HepG2 (cell line): ENCODE measurements around the gene RPUSD4. TPM values are rescaled to one million over a fixed set of nuclear protein-coding genes. Genes with fewer than 3 reads are reported as not detected.

Experiments used
- ATAC-seq: fragments of 200-7000 bp; cut with Tn5 transposase; 3 replicates; pipeline ENCODE4 v1.9.1; 2020; ENCODE audit warnings: mild to moderate bottlenecking, moderate library complexity
- BruUV-seq: library from RNA; stranded (reverse); fragments of 400-500 nt; replicated peaks from 2 replicates; lab custom pipeline; 2021; lab: Mats Ljungman, UMichigan
- CTCF ChIA-PET: fragments of 300-600 bp; formaldehyde crosslinking; extraction: SDS; loops from one replicate; lab custom pipeline; 2021; ENCODE audit warnings: low total read pairs, inconsistent platforms, low intra/inter-chr PET ratio; lab: Yijun Ruan, JAX
- POLR2A ChIA-PET: fragments of 350-600 bp; sonication (Branson Sonifier 250); formaldehyde crosslinking; loops from one replicate; lab custom pipeline; 2020; ENCODE audit warnings: antibody characterized with exemption, inconsistent platforms; lab: Yijun Ruan, JAX
- DNase-seq: peaks from one replicate; pipeline ENCODE4 v3.0.0-alpha.2; 2015; ENCODE audit warnings: low spot score
- FAIRE-seq: peaks from 3 replicates; lab custom pipeline; 2011; peaks lifted over from hg19 to GRCh38; lab: Jason Lieb, UNC
- H2AFZ ChIP-seq: one replicate; pipeline ENCODE4 v1.6.1; 2011; ENCODE audit warnings: low read length, inconsistent platforms
- H3K27ac ChIP-seq: fragments of 300-600 bp; 3 replicates; pipeline ENCODE4 v1.8.0; 2011; ENCODE audit warnings: mixed run types, mild to moderate bottlenecking, mixed read lengths, low read length, inconsistent platforms; ENCODE audit not compliant: insufficient read depth; ENCODE audit errors: extremely low read length
- H3K27me3 ChIP-seq, 2 experiments: fragments of 200-600 bp in 1 of 2; 2 replicates in 1 of 2; 3 replicates in 1 of 2; pipeline versions ENCODE4 v1.6.0 to v1.8.0; 2011; ENCODE audit warnings: low read length in 2 of 2, mild to moderate bottlenecking in 2 of 2, moderate library complexity in 2 of 2, inconsistent platforms in 1 of 2; ENCODE audit not compliant: insufficient read depth in 2 of 2, control insufficient read depth in 1 of 2
- H3K36me3 ChIP-seq, 2 experiments: fragments of 200-600 bp in 1 of 2; replicated peaks in 1 of 2; 2 replicates in 1 of 2; 3 replicates in 1 of 2; pipeline versions ENCODE4 v1.5.1 to v1.8.0; 2011; ENCODE audit warnings: low read length in 2 of 2, inconsistent platforms in 1 of 2; ENCODE audit not compliant: insufficient read depth in 2 of 2, control insufficient read depth in 1 of 2
- H3K4me1 ChIP-seq: 2 replicates; pipeline ENCODE4 v1.5.1; 2012; ENCODE audit warnings: low read length, inconsistent platforms; ENCODE audit not compliant: insufficient read depth
- H3K4me2 ChIP-seq: 2 replicates; pipeline ENCODE4 v1.6.0; 2011; ENCODE audit warnings: low read depth, low read length, inconsistent platforms
- H3K4me3 ChIP-seq, 3 experiments: fragments of 200-600 bp in 1 of 3; sonication (generic), shearing (Covaris generic) in 1 of 3; replicated peaks in 1 of 3; 2 replicates each; pipeline ENCODE4 v1.5.1; 2011 to 2016; ENCODE audit warnings: low read length in 3 of 3, inconsistent platforms in 2 of 3, low read depth in 2 of 3, mild to moderate bottlenecking in 2 of 3, control low read depth in 1 of 3, mixed read lengths in 1 of 3; ENCODE audit not compliant: insufficient read depth in 1 of 3
- H3K79me2 ChIP-seq: one replicate; pipeline ENCODE4 v1.6.1; 2011; ENCODE audit warnings: low read length, inconsistent platforms; ENCODE audit not compliant: insufficient read depth
- H3K9ac ChIP-seq: 2 replicates; pipeline ENCODE4 v1.6.0; 2011; ENCODE audit warnings: mild to moderate bottlenecking, low read depth, low read length, inconsistent platforms; ENCODE audit not compliant: insufficient read depth
- H3K9me3 ChIP-seq: 2 replicates; pipeline ENCODE4 v1.5.1; 2012; ENCODE audit warnings: mild to moderate bottlenecking, low read length
- H4K20me1 ChIP-seq: 2 replicates; pipeline ENCODE4 v1.6.0; 2011; ENCODE audit warnings: inconsistent platforms, mild to moderate bottlenecking, low read length, moderate library complexity; ENCODE audit not compliant: insufficient read depth
- ARNT ChIP-seq: fragments of 450-650 bp; IDR thresholded peaks from 2 replicates; pipeline ENCODE4 v1.6.1; 2017
- DMAP1 ChIP-seq: IDR thresholded peaks from 2 replicates; pipeline ENCODE4 v1.6.1; 2016
- EED ChIP-seq: sonication (generic); formaldehyde crosslinking; IDR thresholded peaks from 2 replicates; pipeline ENCODE4 v1.5.0; 2020; ENCODE audit warnings: mild to moderate bottlenecking, missing genetic modification reagents
- FOXJ3 ChIP-seq: sonication (generic); formaldehyde crosslinking; IDR thresholded peaks from 2 replicates; pipeline ENCODE4 v1.4.0; 2020; ENCODE audit warnings: missing genetic modification reagents, mild to moderate bottlenecking, borderline replicate concordance
- NAIF1 ChIP-seq: sonication (generic); formaldehyde crosslinking; IDR thresholded peaks from 2 replicates; pipeline ENCODE4 v1.5.0; 2020; ENCODE audit warnings: mild to moderate bottlenecking, missing genetic modification reagents, borderline replicate concordance
- NFE2L2 ChIP-seq: fragments of 150-350 bp; IDR thresholded peaks from 2 replicates; pipeline ENCODE4 v1.6.1; 2014; ENCODE audit warnings: low read length
- NRL ChIP-seq: sonication (generic); formaldehyde crosslinking; IDR thresholded peaks from 2 replicates; pipeline ENCODE4 v1.5.0; 2020; ENCODE audit warnings: missing genetic modification reagents, mild to moderate bottlenecking, moderate library complexity, borderline replicate concordance
- PAWR ChIP-seq: sonication (generic); formaldehyde crosslinking; IDR thresholded peaks from 2 replicates; pipeline ENCODE4 v1.4.0; 2020; ENCODE audit warnings: missing genetic modification reagents, mild to moderate bottlenecking, borderline replicate concordance
- REL ChIP-seq: sonication (generic); formaldehyde crosslinking; conservative IDR thresholded peaks from 2 replicates; pipeline ENCODE4 v1.8.0; 2022; ENCODE audit warnings: mild to moderate bottlenecking, missing genetic modification reagents, moderate library complexity
- STAG1 ChIP-seq: sonication (generic); formaldehyde crosslinking; IDR thresholded peaks from 2 replicates; pipeline ENCODE4 v1.4.0; 2020; ENCODE audit warnings: missing genetic modification reagents
- TCF7 ChIP-seq: sonication (generic); IDR thresholded peaks from 2 replicates; pipeline ENCODE4 v1.6.1; 2016; ENCODE audit warnings: antibody characterized with exemption, low read depth
- ZNF205 ChIP-seq: IDR thresholded peaks from 2 replicates; pipeline ENCODE4 v1.6.1; 2018; ENCODE audit warnings: missing biosample characterization, missing genetic modification reagents
- ZNF333 ChIP-seq: sonication (generic); formaldehyde crosslinking; IDR thresholded peaks from 2 replicates; pipeline ENCODE4 v1.4.0; 2020; ENCODE audit warnings: mild to moderate bottlenecking, missing genetic modification reagents, borderline replicate concordance
- ZNF441 ChIP-seq: sonication (generic); formaldehyde crosslinking; IDR thresholded peaks from 2 replicates; pipeline ENCODE4 v1.7.0; 2021; ENCODE audit warnings: missing genetic modification reagents, borderline replicate concordance
- ZNF550 ChIP-seq: sonication (generic); formaldehyde crosslinking; IDR thresholded peaks from 2 replicates; pipeline ENCODE4 v1.4.0; 2020; ENCODE audit warnings: mild to moderate bottlenecking, missing genetic modification reagents, borderline replicate concordance
- ZNF678 ChIP-seq: sonication (generic); formaldehyde crosslinking; IDR thresholded peaks from 2 replicates; pipeline ENCODE4 v1.4.0; 2020; ENCODE audit warnings: mild to moderate bottlenecking, missing genetic modification reagents
- ZSCAN31 ChIP-seq: sonication (generic); formaldehyde crosslinking; IDR thresholded peaks from 2 replicates; pipeline ENCODE4 v1.5.0; 2020; ENCODE audit warnings: low read depth, mild to moderate bottlenecking, missing genetic modification reagents
- WGBS: methylation state at CpG from one replicate; pipeline ENCODE4 v1.1.6; 2017; ENCODE audit warnings: low lambda C conversion rate; 5-methylcytosine and 5-hydroxymethylcytosine counted together
- in situ Hi-C: cut with HindIII; loops from 2 replicates; pipeline ENCODE4 v1.10.0; 2017; ENCODE audit warnings: low pct_unique_long_range_greater_than_20kb; ENCODE audit not compliant: extremely low pct_ligation_motif_present
- intact Hi-C: fragments of 100-400 bp; cut with micrococcal nuclease; formaldehyde crosslinking; loops from one replicate; pipeline ENCODE4 v1.10.0; 2022; ENCODE audit not compliant: unreplicated experiment
- polyA plus RNA-seq, 8 experiments: library from polyadenylated mRNA; depleted of rRNA in 3 of 8; stranded (reverse) in 7 of 8; unstranded in 1 of 8; fragments of >200 nt; fragmentation: Illumina TruSeq in 4 of 8; extraction: Trizol in 4 of 8; gene quantifications; 2 replicates each; pipeline versions ENCODE4 v1.2.1 to v1.2.3, GENCODE V29; 2011 to 2016; ENCODE audit warnings: low read depth in 4 of 8, missing spikeins in 1 of 8, mixed read lengths in 1 of 8; ENCODE audit not compliant: insufficient read depth in 1 of 8
- total RNA-seq, 5 experiments: library from RNA; depleted of rRNA; stranded (reverse); fragments of >200 nt; fragmentation: Illumina TruSeq; extraction: Trizol; gene quantifications; 2 replicates each; pipeline ENCODE4 v1.2.3, GENCODE V29; 2016; ENCODE audit warnings: low read depth in 1 of 5
- TF ChIP-seq, protein P1 (sequence below): IDR thresholded peaks from 2 replicates; pipeline ENCODE4 v1.6.1; 2016; ENCODE audit warnings: missing compliant biosample characterization, missing genetic modification reagents, borderline replicate concordance
- TF ChIP-seq, protein P2 (sequence below): fragments of 450-650 bp; IDR thresholded peaks from 2 replicates; pipeline ENCODE4 v1.6.1; 2017
- TF ChIP-seq, protein P3 (sequence below): sonication (generic); formaldehyde crosslinking; IDR thresholded peaks from 2 replicates; pipeline ENCODE4 v1.9.0; 2021; ENCODE audit warnings: missing genetic modification reagents, borderline replicate concordance
- TF ChIP-seq, protein P4 (sequence below): sonication (generic); formaldehyde crosslinking; IDR thresholded peaks from 2 replicates; pipeline ENCODE4 v1.5.0; 2020; ENCODE audit warnings: missing genetic modification reagents

Gene RPUSD4
- total and polyA plus RNA-seq, 2 of the 13 experiments (the other 11 are each of a cell fraction or from before 2014, with no cell fraction given) = 45.0 to 52.9 TPM

- FAIRE-seq (no peak), ATAC-seq (peak; percentile 8)
- TF ChIP-seq REL (CRISPR knock-in tag) (0 out of 2 replicates have a peak, but pooled peaks have one; percentile 20), EED (CRISPR knock-in tag) (0 out of 2 replicates have a peak, but pooled peaks have one; percentile 10), PAWR (CRISPR knock-in tag) (no peak), ZNF678 (CRISPR knock-in tag) (no peak), ZNF205 (CRISPR knock-in tag) (no peak), ZNF441 (CRISPR knock-in tag) (no peak), ZSCAN31 (CRISPR knock-in tag) (no peak), DMAP1 (CRISPR knock-in tag) (no peak), TCF7 (no peak), NRL (CRISPR knock-in tag) (no peak), ZNF333 (CRISPR knock-in tag) (no peak), NAIF1 (CRISPR knock-in tag) (0 out of 2 replicates have a peak, but pooled peaks have one; percentile 15), ARNT (no peak), FOXJ3 (no peak), ZNF550 (no peak), STAG1 (CRISPR knock-in tag) (no peak), NFE2L2 (no peak)
- TF ChIP-seq, protein P1, sequence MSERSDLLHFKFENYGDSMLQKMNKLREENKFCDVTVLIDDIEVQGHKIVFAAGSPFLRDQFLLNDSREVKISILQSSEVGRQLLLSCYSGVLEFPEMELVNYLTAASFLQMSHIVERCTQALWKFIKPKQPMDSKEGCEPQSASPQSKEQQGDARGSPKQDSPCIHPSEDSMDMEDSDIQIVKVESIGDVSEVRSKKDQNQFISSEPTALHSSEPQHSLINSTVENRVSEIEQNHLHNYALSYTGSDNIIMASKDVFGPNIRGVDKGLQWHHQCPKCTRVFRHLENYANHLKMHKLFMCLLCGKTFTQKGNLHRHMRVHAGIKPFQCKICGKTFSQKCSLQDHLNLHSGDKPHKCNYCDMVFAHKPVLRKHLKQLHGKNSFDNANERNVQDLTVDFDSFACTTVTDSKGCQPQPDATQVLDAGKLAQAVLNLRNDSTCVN = no peak
- TF ChIP-seq, protein P2, sequence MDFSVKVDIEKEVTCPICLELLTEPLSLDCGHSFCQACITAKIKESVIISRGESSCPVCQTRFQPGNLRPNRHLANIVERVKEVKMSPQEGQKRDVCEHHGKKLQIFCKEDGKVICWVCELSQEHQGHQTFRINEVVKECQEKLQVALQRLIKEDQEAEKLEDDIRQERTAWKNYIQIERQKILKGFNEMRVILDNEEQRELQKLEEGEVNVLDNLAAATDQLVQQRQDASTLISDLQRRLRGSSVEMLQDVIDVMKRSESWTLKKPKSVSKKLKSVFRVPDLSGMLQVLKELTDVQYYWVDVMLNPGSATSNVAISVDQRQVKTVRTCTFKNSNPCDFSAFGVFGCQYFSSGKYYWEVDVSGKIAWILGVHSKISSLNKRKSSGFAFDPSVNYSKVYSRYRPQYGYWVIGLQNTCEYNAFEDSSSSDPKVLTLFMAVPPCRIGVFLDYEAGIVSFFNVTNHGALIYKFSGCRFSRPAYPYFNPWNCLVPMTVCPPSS = no peak
- TF ChIP-seq, protein P3, sequence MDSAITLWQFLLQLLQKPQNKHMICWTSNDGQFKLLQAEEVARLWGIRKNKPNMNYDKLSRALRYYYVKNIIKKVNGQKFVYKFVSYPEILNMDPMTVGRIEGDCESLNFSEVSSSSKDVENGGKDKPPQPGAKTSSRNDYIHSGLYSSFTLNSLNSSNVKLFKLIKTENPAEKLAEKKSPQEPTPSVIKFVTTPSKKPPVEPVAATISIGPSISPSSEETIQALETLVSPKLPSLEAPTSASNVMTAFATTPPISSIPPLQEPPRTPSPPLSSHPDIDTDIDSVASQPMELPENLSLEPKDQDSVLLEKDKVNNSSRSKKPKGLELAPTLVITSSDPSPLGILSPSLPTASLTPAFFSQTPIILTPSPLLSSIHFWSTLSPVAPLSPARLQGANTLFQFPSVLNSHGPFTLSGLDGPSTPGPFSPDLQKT = no peak
- TF ChIP-seq, protein P4, sequence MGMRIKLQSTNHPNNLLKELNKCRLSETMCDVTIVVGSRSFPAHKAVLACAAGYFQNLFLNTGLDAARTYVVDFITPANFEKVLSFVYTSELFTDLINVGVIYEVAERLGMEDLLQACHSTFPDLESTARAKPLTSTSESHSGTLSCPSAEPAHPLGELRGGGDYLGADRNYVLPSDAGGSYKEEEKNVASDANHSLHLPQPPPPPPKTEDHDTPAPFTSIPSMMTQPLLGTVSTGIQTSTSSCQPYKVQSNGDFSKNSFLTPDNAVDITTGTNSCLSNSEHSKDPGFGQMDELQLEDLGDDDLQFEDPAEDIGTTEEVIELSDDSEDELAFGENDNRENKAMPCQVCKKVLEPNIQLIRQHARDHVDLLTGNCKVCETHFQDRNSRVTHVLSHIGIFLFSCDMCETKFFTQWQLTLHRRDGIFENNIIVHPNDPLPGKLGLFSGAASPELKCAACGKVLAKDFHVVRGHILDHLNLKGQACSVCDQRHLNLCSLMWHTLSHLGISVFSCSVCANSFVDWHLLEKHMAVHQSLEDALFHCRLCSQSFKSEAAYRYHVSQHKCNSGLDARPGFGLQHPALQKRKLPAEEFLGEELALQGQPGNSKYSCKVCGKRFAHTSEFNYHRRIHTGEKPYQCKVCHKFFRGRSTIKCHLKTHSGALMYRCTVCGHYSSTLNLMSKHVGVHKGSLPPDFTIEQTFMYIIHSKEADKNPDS (CRISPR knock-in tag) = 0 out of 2 replicates have a peak, but pooled peaks have one; percentile 23
Observed at GRCh38 chr11:126210871-126211235, 597 bp downstream of the RPUSD4 start.

More at GRCh38 chr11:126210871-126211235, 597 bp downstream of the RPUSD4 start:
- peaks cover 48% of the 10 kb centered on the region for H3K79me2 ChIP-seq
- POLR2A ChIA-PET = interaction anchor here (0.7 to 2.1 kb wide), 4 partner anchors 10 to 149 kb away, joined by 3 to 8 read pairs (median 4); partner anchors contain the start of genes CDON, FOXRED1 and SRPRA
- peak overlapping the region; percentile 76 to 97 (median 90) for H3K4me3 ChIP-seq
- peak overlapping the region; percentile 83 for H3K9ac ChIP-seq
- H3K4me1 ChIP-seq = peaks cover 44% of the 10 kb centered on the region
- CTCF ChIA-PET = no interaction called here
- H3K4me2 ChIP-seq = peak overlapping the region; percentile 94
- no peak for DNase-seq
- H4K20me1 ChIP-seq = no peaks in the 10 kb centered on the region
- intact Hi-C loops (loop anchor here (2.0 kb wide), 1 partner anchor 58 kb away; the partner anchor contains the start of genes FOXRED1 and SRPRA), in situ Hi-C loops (loop anchor here (25.0 kb wide), 1 partner anchor 574 kb away; the partner anchor contains the start of gene CHEK1)
- H3K36me3 ChIP-seq = peaks cover 6 to 27% of the 10 kb centered on the region in 2 experiments
- WGBS = 1% methylated on average over 20 of the region's 20 CpGs
- no peaks in the 10 kb centered on the region for H3K9me3 ChIP-seq
- TSS peak; percentile 52 for BruUV-seq
- H3K27me3 ChIP-seq = peaks cover 0 to 2% of the 10 kb centered on the region in 2 experiments; a peak in 1 of 5 replicates
- H3K27ac ChIP-seq = peak overlapping the region; percentile 82
- H2AFZ ChIP-seq = no peak overlapping the region
